ENCODE data around the gene CLCA2. TPM values are rescaled to one million over a fixed set of nuclear protein-coding genes. Genes with fewer than 3 reads are reported as not detected.
A peak's percentile ranks its signal among the peaks of the same experiment; 100 is the strongest.

The CLCA2 gene
- total and polyA plus RNA-seq, 12 donors = 0.11 to 1.1 (median 0.25) TPM; not detected in 2

DNA sequence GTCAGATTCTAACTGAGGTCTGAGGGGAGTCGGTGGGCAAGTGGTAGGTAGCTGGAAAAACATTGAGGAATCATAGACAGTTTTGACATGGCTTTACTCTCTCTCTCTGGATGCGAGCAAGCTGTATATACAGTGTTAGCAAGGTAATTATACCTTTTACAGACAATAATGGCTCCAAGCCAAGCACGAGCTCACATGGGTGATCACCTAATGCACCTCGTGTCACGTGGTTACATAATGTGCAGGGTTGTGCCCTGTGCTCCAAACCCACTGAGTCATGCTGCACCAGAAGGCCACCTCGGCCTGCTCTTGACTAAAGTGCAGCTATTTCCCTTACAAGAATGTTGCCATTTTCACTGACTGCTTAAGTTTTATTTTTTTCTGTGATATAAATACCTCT, 7.6 kb upstream of the CLCA2 start:
- WGBS, 4 donors = 62 to 66% (median 64%) methylated on average over 6 of the region's 6 CpGs
- no peaks in the 10 kb centered on the region for H3K36me3 ChIP-seq (replicated peaks in 1 of 2)

DNA sequence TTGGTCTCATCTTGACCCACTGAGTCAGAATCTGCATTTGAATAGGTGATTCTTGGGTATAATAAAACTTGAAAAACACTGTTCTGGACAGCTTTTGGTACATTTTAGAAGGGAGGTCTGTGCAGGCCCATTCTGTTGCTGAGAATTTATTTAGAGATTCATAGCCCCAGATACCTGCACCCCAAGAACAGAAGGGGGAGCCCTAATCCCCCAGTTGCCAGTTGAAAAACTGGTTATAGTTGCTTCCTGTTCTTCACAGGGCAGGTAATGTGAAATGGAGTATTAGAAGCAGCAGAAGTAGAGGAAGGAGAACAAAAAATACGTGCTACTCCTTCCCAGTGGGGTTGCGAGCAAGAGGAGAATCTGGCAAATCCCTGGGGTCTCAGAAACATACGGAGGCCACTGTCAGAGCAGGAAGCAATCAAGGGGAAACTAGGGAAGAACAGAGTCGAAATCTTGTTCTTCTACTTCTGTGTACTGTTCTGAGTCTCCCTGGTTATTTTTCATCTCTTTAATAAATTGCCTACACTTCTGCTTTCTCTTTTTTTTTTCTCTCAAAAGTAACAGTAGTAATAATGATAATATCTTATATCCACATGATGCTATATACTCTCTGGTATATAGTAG, 4.6 kb upstream of the CLCA2 start:
- Histone ChIP-seq H3K4me3 (no peak overlapping the region), H3K9me3 (replicated peaks in 1 of 3) (no peaks in the 10 kb centered on the region), H3K27ac (no peak overlapping the region), H3K4me1 (replicated peaks in 1 of 2) (peaks cover 4 to 8% of the 10 kb centered on the region in 2 donors), H3K36me3 (replicated peaks in 1 of 2) (no peaks in the 10 kb centered on the region), H3K27me3 (no peaks in the 10 kb centered on the region)
- 57 to 69% (median 60%) methylated on average over 4 of the region's 4 CpGs for WGBS, 4 donors
- no peak for TF ChIP-seq POLR2A (IDR thresholded peaks at IDR 0.05)
- TF ChIP-seq, protein P1, sequence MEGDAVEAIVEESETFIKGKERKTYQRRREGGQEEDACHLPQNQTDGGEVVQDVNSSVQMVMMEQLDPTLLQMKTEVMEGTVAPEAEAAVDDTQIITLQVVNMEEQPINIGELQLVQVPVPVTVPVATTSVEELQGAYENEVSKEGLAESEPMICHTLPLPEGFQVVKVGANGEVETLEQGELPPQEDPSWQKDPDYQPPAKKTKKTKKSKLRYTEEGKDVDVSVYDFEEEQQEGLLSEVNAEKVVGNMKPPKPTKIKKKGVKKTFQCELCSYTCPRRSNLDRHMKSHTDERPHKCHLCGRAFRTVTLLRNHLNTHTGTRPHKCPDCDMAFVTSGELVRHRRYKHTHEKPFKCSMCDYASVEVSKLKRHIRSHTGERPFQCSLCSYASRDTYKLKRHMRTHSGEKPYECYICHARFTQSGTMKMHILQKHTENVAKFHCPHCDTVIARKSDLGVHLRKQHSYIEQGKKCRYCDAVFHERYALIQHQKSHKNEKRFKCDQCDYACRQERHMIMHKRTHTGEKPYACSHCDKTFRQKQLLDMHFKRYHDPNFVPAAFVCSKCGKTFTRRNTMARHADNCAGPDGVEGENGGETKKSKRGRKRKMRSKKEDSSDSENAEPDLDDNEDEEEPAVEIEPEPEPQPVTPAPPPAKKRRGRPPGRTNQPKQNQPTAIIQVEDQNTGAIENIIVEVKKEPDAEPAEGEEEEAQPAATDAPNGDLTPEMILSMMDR (IDR thresholded peaks at IDR 0.05) = peak in 4 of 6 experiments; percentile 25 to 44 (median 34)
- intact Hi-C loops (cut with DNase I) = no loop called here
- peak in 1 of 7 donors; percentile 25 for DNase-seq

More for the DNA sequence above, 7.6 kb upstream of the CLCA2 start:
- TF ChIP-seq POLR2A (IDR thresholded peaks at IDR 0.05) = no peak
- TF ChIP-seq, protein P1 (IDR thresholded peaks at IDR 0.05) = no peak
- H3K27me3 ChIP-seq = no peaks in the 10 kb centered on the region
- H3K4me1 ChIP-seq (replicated peaks in 1 of 2) = peaks cover 0 to under 1% of the 10 kb centered on the region in 2 donors
- DNase-seq = peak in 4 of 7 donors; percentile 23 to 38 (median 30)
- intact Hi-C loops (cut with DNase I) = no loop called here
- no peak overlapping the region for H3K27ac ChIP-seq
- no peak overlapping the region for H3K4me3 ChIP-seq
- no peaks in the 10 kb centered on the region for H3K9me3 ChIP-seq (replicated peaks in 1 of 3)

DNA sequence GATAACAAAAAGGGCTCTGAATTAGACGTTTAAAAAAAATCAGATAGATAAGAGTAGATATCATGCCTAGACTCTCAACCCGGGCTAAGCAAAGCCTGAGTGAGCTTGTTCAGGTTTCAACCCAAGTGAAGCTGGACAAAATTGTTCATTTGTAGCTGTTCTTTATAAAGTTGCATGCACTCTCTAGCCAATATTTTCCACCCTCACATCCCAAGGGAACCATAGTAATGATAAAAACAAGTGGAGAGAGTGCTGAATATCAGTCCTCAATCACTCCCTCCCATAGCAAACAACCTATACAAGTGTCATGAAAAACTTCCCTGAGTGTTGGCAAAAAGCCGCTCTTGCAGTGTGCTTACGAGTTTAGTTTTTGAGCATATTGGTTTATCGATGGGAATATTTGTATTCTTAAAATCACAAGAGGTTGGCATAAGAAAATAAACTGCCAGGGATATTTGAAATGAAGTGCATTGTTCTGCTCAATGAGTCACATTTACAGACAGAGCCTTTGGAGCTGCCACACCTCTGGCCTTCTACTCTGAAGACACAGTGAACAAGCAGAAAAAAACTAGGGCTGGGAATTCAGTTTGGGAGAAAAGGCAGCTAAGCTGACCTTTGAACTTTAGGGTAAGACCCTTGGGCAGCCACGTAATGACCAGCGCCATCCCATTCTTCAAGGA, 2.2 kb upstream of the CLCA2 start:
- peak in 3 of 7 donors; percentile 24 to 58 (median 28) for DNase-seq
- Histone ChIP-seq H3K27ac (no peak overlapping the region), H3K4me1 (replicated peaks in 1 of 2) (peaks cover 4 to 8% of the 10 kb centered on the region in 2 donors), H3K27me3 (no peaks in the 10 kb centered on the region), H3K4me3 (no peak overlapping the region), H3K36me3 (replicated peaks in 1 of 2) (no peaks in the 10 kb centered on the region), H3K9me3 (replicated peaks in 1 of 3) (no peaks in the 10 kb centered on the region)
- no peak for TF ChIP-seq POLR2A (IDR thresholded peaks at IDR 0.05)
- TF ChIP-seq, protein P1 (IDR thresholded peaks at IDR 0.05) = no peak
- intact Hi-C loops (cut with DNase I) = no loop called here
- 61 to 76% (median 74%) methylated on average over 7 of the region's 7 CpGs for WGBS, 4 donors

DNA sequence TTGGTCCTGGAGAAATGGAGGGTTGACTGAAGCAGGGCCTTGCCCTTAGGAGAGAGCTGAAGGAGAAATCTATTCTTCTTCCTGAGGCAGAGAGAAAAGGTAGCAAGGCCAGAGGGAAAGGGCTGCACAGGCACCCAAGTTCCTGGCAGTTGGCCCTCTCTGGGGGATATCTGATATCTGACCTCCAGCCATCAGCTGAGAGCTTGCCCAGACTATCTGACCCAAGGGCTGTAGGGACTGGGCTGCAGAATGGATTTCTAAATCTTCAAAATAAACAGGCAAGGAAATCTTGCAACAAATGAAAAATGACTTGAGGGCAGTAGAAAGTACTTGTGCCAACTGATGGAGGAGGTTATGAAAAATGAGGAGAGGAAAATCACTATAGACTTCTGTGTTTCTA, 498 bp upstream of the CLCA2 start:
- no peaks in the 10 kb centered on the region for H3K27me3 ChIP-seq
- no peak overlapping the region for H3K4me3 ChIP-seq
- intact Hi-C loops (cut with DNase I) = no loop called here
- peak in 3 of 7 donors; percentile 23 to 61 (median 32) for DNase-seq
- no peak for TF ChIP-seq POLR2A (IDR thresholded peaks at IDR 0.05)
- TF ChIP-seq, protein P1 (IDR thresholded peaks at IDR 0.05) = no peak
- H3K36me3 ChIP-seq (replicated peaks in 1 of 2) = no peaks in the 10 kb centered on the region
- no peaks in the 10 kb centered on the region for H3K9me3 ChIP-seq (replicated peaks in 1 of 3)
- peaks cover 4 to 8% of the 10 kb centered on the region in 2 donors for H3K4me1 ChIP-seq (replicated peaks in 1 of 2)
- no peak overlapping the region for H3K27ac ChIP-seq
